ENCODE data around the gene PRR4. TPM values are rescaled to one million over a fixed set of nuclear protein-coding genes. Genes with fewer than 3 reads are reported as not detected.

Gene PRR4
- total and polyA plus RNA-seq, 2 donors (not counting 3 experiments of a cell fraction or from before 2014, with no cell fraction given), result 2.4 to 2.8 TPM

- Histone ChIP-seq H4K20me1 (replicated peaks; ENCODE audit: control insufficient read depth, extremely low read depth, insufficient read depth, low read length) (no peaks in the 10 kb centered on the region), H3K27me3 (ENCODE audit: control insufficient read depth in 2 of 2, insufficient read depth in 2 of 2, low read length in 2 of 2) (peaks cover 6 to 11% of the 10 kb centered on the region in 2 experiments), H2AFZ (ENCODE audit: low read depth, low read length) (no peak overlapping the region), H3K4me2 (ENCODE audit: insufficient read depth, low read length) (no peak overlapping the region), H3K27ac (ENCODE audit: insufficient read depth, low read depth, low read length) (no peak overlapping the region), H3K9me1 (replicated peaks; ENCODE audit: control insufficient read depth, extremely low read depth, insufficient read depth, low read length) (no peaks in the 10 kb centered on the region), H3K79me2 (ENCODE audit: control insufficient read depth, insufficient read depth, low read length) (no peaks in the 10 kb centered on the region), H3K4me1 (ENCODE audit: control insufficient read depth, extremely low read depth, insufficient read depth, low read length) (no peaks in the 10 kb centered on the region), H3K4me3 (replicated peaks in 1 of 3; ENCODE audit: insufficient read depth in 1 of 3, low read depth in 1 of 3, low read length in 3 of 3) (no peak overlapping the region), H3K9ac (replicated peaks; ENCODE audit: extremely low read depth, insufficient read depth, low read length) (no peak overlapping the region), H3K9me3 (replicated peaks; ENCODE audit: control insufficient read depth, insufficient read depth, low read length) (no peaks in the 10 kb centered on the region), H3K36me3 (ENCODE audit: control insufficient read depth in 2 of 2, extremely low read depth in 1 of 2, insufficient read depth in 2 of 2, low read length in 2 of 2) (no peaks in the 10 kb centered on the region)
- intact Hi-C loops (cut with micrococcal nuclease) (no loop called here), dilution Hi-C loops (cut with MboI; ENCODE audit: extremely low pct_ligation_motif_present, low sequenced_read_pairs) (no loop called here)
- no peak for FAIRE-seq
- no TSS peak for BruUV-seq (replicated peaks)
- DNase-seq (ENCODE audit: low read depth, low spot score), result no peak
- no peak for TF ChIP-seq POLR2A (IDR thresholded peaks at IDR 0.05; ENCODE audit: low read depth, low read length)
- no peak for TF ChIP-seq FOS (IDR thresholded peaks at IDR 0.05; ENCODE audit: borderline replicate concordance, insufficient read depth, low read length)
- TF ChIP-seq MYC (IDR thresholded peaks at IDR 0.05; ENCODE audit: low read depth, low read length), result no peak
- no peak for TF ChIP-seq EZH2 (IDR thresholded peaks at IDR 0.05; ENCODE audit: borderline replicate concordance, low read depth, low read length, severe bottlenecking)
- no peak for TF ChIP-seq POLR2AphosphoS5 (IDR thresholded peaks at IDR 0.05; ENCODE audit: insufficient read depth, low read depth, low read length)
- no peak for TF ChIP-seq JUN (IDR thresholded peaks at IDR 0.05; ENCODE audit: borderline replicate concordance, insufficient read depth, insufficient read length, low read depth)
- POLR2A ChIA-PET, result no interaction called here
- CTCF ChIA-PET, result interaction anchor here (1.3 kb wide), 1 partner anchor 13 kb away, joined by 3 read pairs; no protein-coding TSS in a partner anchor
These were observed 37.3 kb downstream of the PRR4 start for GRCh38 chr12:10811883-10812536.

- H3K27me3 ChIP-seq (ENCODE audit: control insufficient read depth in 2 of 2, insufficient read depth in 2 of 2, low read length in 2 of 2), result peaks cover 4 to 19% of the 10 kb centered on the region in 2 experiments
- no peaks in the 10 kb centered on the region for H4K20me1 ChIP-seq (replicated peaks; ENCODE audit: control insufficient read depth, extremely low read depth, insufficient read depth, low read length)
- no peaks in the 10 kb centered on the region for H3K9me3 ChIP-seq (replicated peaks; ENCODE audit: control insufficient read depth, insufficient read depth, low read length)
- no TSS peak for BruUV-seq (replicated peaks)
- H3K36me3 ChIP-seq (ENCODE audit: control insufficient read depth in 2 of 2, extremely low read depth in 1 of 2, insufficient read depth in 2 of 2, low read length in 2 of 2), result no peaks in the 10 kb centered on the region
- CTCF ChIA-PET, result interaction anchor here (1.0 to 1.3 kb wide), 2 partner anchors 21 to 362 kb away, joined by 3 read pairs; no protein-coding TSS in a partner anchor
- TF ChIP-seq JUN (IDR thresholded peaks at IDR 0.05; ENCODE audit: borderline replicate concordance, insufficient read depth, insufficient read length, low read depth), result no peak
- no peak for TF ChIP-seq MYC (IDR thresholded peaks at IDR 0.05; ENCODE audit: low read depth, low read length)
- no peak for TF ChIP-seq FOS (IDR thresholded peaks at IDR 0.05; ENCODE audit: borderline replicate concordance, insufficient read depth, low read length)
- TF ChIP-seq GATA2 (IDR thresholded peaks at IDR 0.05; ENCODE audit: insufficient read depth, insufficient read length, low read depth, low read length), result no peak
- TF ChIP-seq EZH2 (IDR thresholded peaks at IDR 0.05; ENCODE audit: borderline replicate concordance, low read depth, low read length, severe bottlenecking), result no peak
- TF ChIP-seq, protein P1, sequence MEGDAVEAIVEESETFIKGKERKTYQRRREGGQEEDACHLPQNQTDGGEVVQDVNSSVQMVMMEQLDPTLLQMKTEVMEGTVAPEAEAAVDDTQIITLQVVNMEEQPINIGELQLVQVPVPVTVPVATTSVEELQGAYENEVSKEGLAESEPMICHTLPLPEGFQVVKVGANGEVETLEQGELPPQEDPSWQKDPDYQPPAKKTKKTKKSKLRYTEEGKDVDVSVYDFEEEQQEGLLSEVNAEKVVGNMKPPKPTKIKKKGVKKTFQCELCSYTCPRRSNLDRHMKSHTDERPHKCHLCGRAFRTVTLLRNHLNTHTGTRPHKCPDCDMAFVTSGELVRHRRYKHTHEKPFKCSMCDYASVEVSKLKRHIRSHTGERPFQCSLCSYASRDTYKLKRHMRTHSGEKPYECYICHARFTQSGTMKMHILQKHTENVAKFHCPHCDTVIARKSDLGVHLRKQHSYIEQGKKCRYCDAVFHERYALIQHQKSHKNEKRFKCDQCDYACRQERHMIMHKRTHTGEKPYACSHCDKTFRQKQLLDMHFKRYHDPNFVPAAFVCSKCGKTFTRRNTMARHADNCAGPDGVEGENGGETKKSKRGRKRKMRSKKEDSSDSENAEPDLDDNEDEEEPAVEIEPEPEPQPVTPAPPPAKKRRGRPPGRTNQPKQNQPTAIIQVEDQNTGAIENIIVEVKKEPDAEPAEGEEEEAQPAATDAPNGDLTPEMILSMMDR (IDR thresholded peaks at IDR 0.05; ENCODE audit: extremely low read depth in 1 of 2, insufficient read depth in 1 of 2, low read depth in 1 of 2, low read length in 2 of 2), result no peak
- no peak for TF ChIP-seq POLR2AphosphoS5 (IDR thresholded peaks at IDR 0.05; ENCODE audit: insufficient read depth, low read depth, low read length)
- no peak for TF ChIP-seq POLR2A (IDR thresholded peaks at IDR 0.05; ENCODE audit: low read depth, low read length)
- TF ChIP-seq, protein P2, sequence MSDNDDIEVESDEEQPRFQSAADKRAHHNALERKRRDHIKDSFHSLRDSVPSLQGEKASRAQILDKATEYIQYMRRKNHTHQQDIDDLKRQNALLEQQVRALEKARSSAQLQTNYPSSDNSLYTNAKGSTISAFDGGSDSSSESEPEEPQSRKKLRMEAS (IDR thresholded peaks at IDR 0.05; ENCODE audit: insufficient read depth, insufficient read length), result no peak
- H3K4me2 ChIP-seq (ENCODE audit: insufficient read depth, low read length), result no peak within 1 kb of the TSS
- intact Hi-C loops (cut with micrococcal nuclease), result no loop called here
- H3K4me1 ChIP-seq (ENCODE audit: control insufficient read depth, extremely low read depth, insufficient read depth, low read length), result no peaks in the 10 kb centered on the region
- POLR2A ChIA-PET, result no interaction called here
- FAIRE-seq (no peak), DNase-seq (ENCODE audit: low read depth, low spot score) (no peak)
- no peak within 1 kb of the TSS for H2AFZ ChIP-seq (ENCODE audit: low read depth, low read length)
- no peaks in the 10 kb centered on the region for H3K79me2 ChIP-seq (ENCODE audit: control insufficient read depth, insufficient read depth, low read length)
- H3K4me3 ChIP-seq (replicated peaks in 1 of 3; ENCODE audit: insufficient read depth in 1 of 3, low read depth in 1 of 3, low read length in 3 of 3), result no peak within 1 kb of the TSS
- no peak within 1 kb of the TSS for H3K27ac ChIP-seq (ENCODE audit: insufficient read depth, low read depth, low read length)
- dilution Hi-C loops (cut with MboI; ENCODE audit: extremely low pct_ligation_motif_present, low sequenced_read_pairs), result no loop called here
- H3K9ac ChIP-seq (replicated peaks; ENCODE audit: extremely low read depth, insufficient read depth, low read length), result no peak within 1 kb of the TSS
- no peaks in the 10 kb centered on the region for H3K9me1 ChIP-seq (replicated peaks; ENCODE audit: control insufficient read depth, extremely low read depth, insufficient read depth, low read length)
These were observed 39.2 kb downstream of the PRR4 start, which contains the start of gene TAS2R9 for GRCh38 chr12:10810068-10810467. Gene TAS2R9, minus strand, starts transcription at chr12:10810168. Its CDS starts 93 bp downstream, at chr12:10810075.

Measured in endothelial cell of umbilical vein (primary cell).